Calu3 (cell line): ENCODE measurements around the gene NCAM2. TPM values are rescaled to one million over a fixed set of nuclear protein-coding genes. Genes with fewer than 3 reads are reported as not detected.

Experiments used
- BruUV-seq: library from RNA; stranded (reverse); fragments of 400-500 nt; replicated peaks from 2 replicates; lab custom pipeline; 2021; lab: Mats Ljungman, UMichigan
- CTCF ChIA-PET: fragments of 300-600 bp; sonication (Branson Sonifier 250); formaldehyde crosslinking; loops from one replicate; lab custom pipeline; 2022; ENCODE audit warnings: antibody characterized with exemption; lab: Charles Lee
- DNase-seq: peaks from one replicate; pipeline ENCODE4 v3.0.0; 2022
- H3K27ac Mint-ChIP-seq: one replicate; pipeline ENCODE4 v1.8.0; 2022; ENCODE audit warnings: mixed read lengths; ENCODE audit not compliant: unreplicated experiment
- H3K27me3 Mint-ChIP-seq: one replicate; pipeline ENCODE4 v1.8.0; 2022; ENCODE audit warnings: mixed read lengths; ENCODE audit not compliant: unreplicated experiment
- H3K36me3 Mint-ChIP-seq: one replicate; pipeline ENCODE4 v1.8.0; 2022; ENCODE audit warnings: mild to moderate bottlenecking, moderate library complexity, mixed read lengths; ENCODE audit not compliant: insufficient read depth, unreplicated experiment
- H3K4me1 Mint-ChIP-seq: one replicate; pipeline ENCODE4 v1.8.0; 2022; ENCODE audit warnings: mild to moderate bottlenecking, low read depth, mixed read lengths; ENCODE audit not compliant: unreplicated experiment
- H3K4me3 Mint-ChIP-seq: one replicate; pipeline ENCODE4 v1.8.0; 2022; ENCODE audit warnings: mild to moderate bottlenecking, low read depth, moderate library complexity, mixed read lengths; ENCODE audit not compliant: unreplicated experiment
- H3K9me3 Mint-ChIP-seq: one replicate; pipeline ENCODE4 v1.8.0; 2022; ENCODE audit warnings: low read depth, mixed read lengths; ENCODE audit not compliant: unreplicated experiment
- CTCF ChIP-seq: fragments of 200-600 bp; IDR thresholded peaks from one replicate; pipeline ENCODE4 v1.8.0; 2022; ENCODE audit warnings: antibody characterized with exemption; ENCODE audit not compliant: unreplicated experiment
- intact Hi-C: fragments of 100-400 bp; cut with micrococcal nuclease; formaldehyde crosslinking; loops from one replicate; pipeline ENCODE4 v1.10.0; 2022; ENCODE audit not compliant: unreplicated experiment
- total RNA-seq: library from RNA; stranded (reverse); gene quantifications from 2 replicates; pipeline ENCODE4 v1.2.3, GENCODE V29; 2022

The NCAM2 gene
- total RNA-seq, 1 experiment from 2014 or later = not detected

GRCh38 chr21:21195417-21195943 is 197.3 kb downstream of the NCAM2 start:
- H3K9me3 Mint-ChIP-seq = peaks cover 10% of the 10 kb centered on the region
- CTCF ChIA-PET = no interaction called here
- no peak overlapping the region for H3K27ac Mint-ChIP-seq
- no peak for TF ChIP-seq CTCF
- no peaks in the 10 kb centered on the region for H3K27me3 Mint-ChIP-seq
- DNase-seq = no peak
- no peaks in the 10 kb centered on the region for H3K36me3 Mint-ChIP-seq
- H3K4me1 Mint-ChIP-seq = no peaks in the 10 kb centered on the region
- BruUV-seq = no TSS peak
- intact Hi-C loops = no loop called here
- no peak overlapping the region for H3K4me3 Mint-ChIP-seq

GRCh38 chr21:21196087-21196486 is 197.9 kb downstream of the NCAM2 start:
- no peak for TF ChIP-seq CTCF
- BruUV-seq = no TSS peak
- no peak overlapping the region for H3K27ac Mint-ChIP-seq
- CTCF ChIA-PET = no interaction called here
- H3K27me3 Mint-ChIP-seq = no peaks in the 10 kb centered on the region
- H3K36me3 Mint-ChIP-seq = no peaks in the 10 kb centered on the region
- DNase-seq = no peak
- no peaks in the 10 kb centered on the region for H3K4me1 Mint-ChIP-seq
- H3K4me3 Mint-ChIP-seq = no peak overlapping the region
- peaks cover 10% of the 10 kb centered on the region for H3K9me3 Mint-ChIP-seq
- intact Hi-C loops = no loop called here

GRCh38 chr21:21196848-21197247 is 198.6 kb downstream of the NCAM2 start:
- BruUV-seq = no TSS peak

GRCh38 chr21:21199342-21200102 is 201.3 kb downstream of the NCAM2 start:
- Mint-ChIP-seq H3K4me1 (no peaks in the 10 kb centered on the region), H3K4me3 (no peak overlapping the region), H3K36me3 (no peaks in the 10 kb centered on the region), H3K9me3 (no peaks in the 10 kb centered on the region), H3K27me3 (no peaks in the 10 kb centered on the region), H3K27ac (no peak overlapping the region)
- TF ChIP-seq CTCF = no peak
- no TSS peak for BruUV-seq
- CTCF ChIA-PET = no interaction called here
- no peak for DNase-seq
- intact Hi-C loops = no loop called here

More at GRCh38 chr21:21196848-21197247, 198.6 kb downstream of the NCAM2 start:
- Mint-ChIP-seq H3K36me3 (no peaks in the 10 kb centered on the region), H3K4me3 (no peak overlapping the region), H3K27me3 (no peaks in the 10 kb centered on the region), H3K27ac (no peak overlapping the region), H3K4me1 (no peaks in the 10 kb centered on the region), H3K9me3 (peaks cover 7% of the 10 kb centered on the region)
- CTCF ChIA-PET = no interaction called here
- DNase-seq = no peak
- no peak for TF ChIP-seq CTCF
- intact Hi-C loops = no loop called here
